ENCODE data around the gene DBNL. TPM values are rescaled to one million over a fixed set of nuclear protein-coding genes. Genes with fewer than 3 reads are reported as not detected.
A peak's percentile ranks its signal among the peaks of the same experiment; 100 is the strongest.

DBNL gene
- polyA plus RNA-seq, 2 of the 4 experiments (the other 2 are of a cell fraction), result 41.8 to 95.0 TPM

GRCh38 chr7:44095781-44096180 lies 51.3 kb downstream of the DBNL start (continued):
- TF ChIP-seq E2F6 (IDR thresholded peaks at IDR 0.05; ENCODE audit: borderline replicate concordance, low read depth), result no peak
- no peak for TF ChIP-seq CBX2 (IDR thresholded peaks at IDR 0.05; ENCODE audit: borderline replicate concordance, low read depth)

GRCh38 chr7:44096326-44096881 lies 51.9 kb downstream of the DBNL start:
- no peaks in the 10 kb centered on the region for H3K9me3 ChIP-seq
- TF ChIP-seq FOSB (CRISPR knock-in tag; IDR thresholded peaks at IDR 0.05), result no peak
- TF ChIP-seq NR3C1 (IDR thresholded peaks at IDR 0.05), result no peak
- no peak for TF ChIP-seq SMC3 (IDR thresholded peaks at IDR 0.05)
- TF ChIP-seq E2F6 (IDR thresholded peaks at IDR 0.05; ENCODE audit: borderline replicate concordance, low read depth), result no peak
- no peak for TF ChIP-seq HOXA7 (CRISPR knock-in tag; IDR thresholded peaks at IDR 0.05)
- TF ChIP-seq JUN (IDR thresholded peaks at IDR 0.05), result no peak
- TF ChIP-seq TP53 (CRISPR knock-in tag; IDR thresholded peaks at IDR 0.05), result no peak
- no peak for TF ChIP-seq RAD21 (conservative IDR thresholded peaks at IDR 0.05 in 1 of 2, IDR thresholded peaks at IDR 0.05 in 1 of 2)
- TF ChIP-seq CHD4 (IDR thresholded peaks at IDR 0.05; ENCODE audit: borderline replicate concordance), result no peak
- no peak for TF ChIP-seq HMGXB4 (CRISPR knock-in tag; IDR thresholded peaks at IDR 0.05; ENCODE audit: borderline replicate concordance)
- no peak for TF ChIP-seq JUNB (IDR thresholded peaks at IDR 0.05)
- no peak for TF ChIP-seq BCL3 (IDR thresholded peaks at IDR 0.05)
- TF ChIP-seq POLR2A (IDR thresholded peaks at IDR 0.05; ENCODE audit: low read length), result no peak
- TF ChIP-seq ZSCAN20 (CRISPR knock-in tag; IDR thresholded peaks at IDR 0.05), result no peak
- no peak for TF ChIP-seq HOXB5 (CRISPR knock-in tag; IDR thresholded peaks at IDR 0.05)
- no peak for TF ChIP-seq BHLHE40 (IDR thresholded peaks at IDR 0.05; ENCODE audit: low read depth, low read length)
- no peak for TF ChIP-seq CHD2 (IDR thresholded peaks at IDR 0.05; ENCODE audit: low read length, partially characterized antibody)
- TF ChIP-seq GATA3 (IDR thresholded peaks at IDR 0.05; ENCODE audit: borderline replicate concordance), result no peak
- no peak for TF ChIP-seq RARB (CRISPR knock-in tag; IDR thresholded peaks at IDR 0.05)
- 0 out of 3 replicates have a peak, but pooled peaks cover 4% of the 10 kb centered on the region for H3K4me1 ChIP-seq
- ChIA-PET CTCF (interaction anchor here (0.8 to 1.1 kb wide), 2 partner anchors 11 to 21 kb away, joined by 3 to 4 read pairs; no protein-coding TSS in a partner anchor), POLR2A (no interaction called here)
- DNase-seq (ENCODE audit: low read depth in 1 of 2, low spot score in 1 of 2), result no peak
- H3K27ac ChIP-seq, result no peak overlapping the region
- peak in 1 of 2 experiments; percentile 18; a peak in 2 of 6 replicates for ATAC-seq
- H3K4me3 ChIP-seq, result no peak overlapping the region
- no peak overlapping the region for H3K4me2 ChIP-seq
- no peak for FAIRE-seq
- WGBS (ENCODE audit: missing lambda C conversion rate), result 49% methylated on average over 6 of the region's 8 CpGs

Measured in A549 (cell line).